Measurements from ENCODE around the gene MAML3.

- no peak for TF ChIP-seq POLR2A (IDR thresholded peaks at IDR 0.05; ENCODE audit: low read depth, low read length)
- TF ChIP-seq POLR2AphosphoS5 (IDR thresholded peaks at IDR 0.05; ENCODE audit: low read depth, low read length): no peak
Observed at GRCh38 chr4:139823746-139824145, 330.2 kb downstream of the MAML3 start.

All from GM12891 (cell line).